Lung microvascular endothelial cell (primary cell): ENCODE results near the gene NPIPA2. TPM values are rescaled to one million over a fixed set of nuclear protein-coding genes. Genes with fewer than 3 reads are reported as not detected.

Experiments
- total RNA-seq: library from RNA; depleted of rRNA; stranded (reverse); fragments of >200 nt; gene quantifications from 2 replicates; pipeline ENCODE4 v1.2.1, GENCODE V29; 2014

NPIPA2 gene
- total RNA-seq, 1 donor from 2014 or later = 0.40 TPM

Other genes with a start within 250 kb of the NPIPA2 start
- 15.7 and 17.9 TPM in 2 replicates for gene PARN, start 112.3 kb upstream of the NPIPA2 start, total RNA-seq
- gene BFAR, start 109.6 kb upstream of the NPIPA2 start, total RNA-seq = 53.4 and 68.0 TPM in 2 replicates
- not detected in 2 replicates for gene PLA2G10, start 48.2 kb upstream of the NPIPA2 start, total RNA-seq
- 0.22 and 0.40 TPM in 2 replicates for gene NPIPA3, start 39.1 kb upstream of the NPIPA2 start, total RNA-seq
- gene NOMO1, start 91.2 kb downstream of the NPIPA2 start, total RNA-seq = 76.1 and 106 TPM in 2 replicates
- gene NPIPA1, start 194.9 kb downstream of the NPIPA2 start, total RNA-seq = 8.3 and 29.4 TPM in 2 replicates
- 68.0 and 119 TPM in 2 replicates for gene PDXDC1, start 232.5 kb downstream of the NPIPA2 start, total RNA-seq